ENCODE data around the gene CCDC15. TPM values are rescaled to one million over a fixed set of nuclear protein-coding genes. Genes with fewer than 3 reads are reported as not detected.

CCDC15 gene
- total RNA-seq, 1 donor from 2014 or later = 1.2 TPM

DNA sequence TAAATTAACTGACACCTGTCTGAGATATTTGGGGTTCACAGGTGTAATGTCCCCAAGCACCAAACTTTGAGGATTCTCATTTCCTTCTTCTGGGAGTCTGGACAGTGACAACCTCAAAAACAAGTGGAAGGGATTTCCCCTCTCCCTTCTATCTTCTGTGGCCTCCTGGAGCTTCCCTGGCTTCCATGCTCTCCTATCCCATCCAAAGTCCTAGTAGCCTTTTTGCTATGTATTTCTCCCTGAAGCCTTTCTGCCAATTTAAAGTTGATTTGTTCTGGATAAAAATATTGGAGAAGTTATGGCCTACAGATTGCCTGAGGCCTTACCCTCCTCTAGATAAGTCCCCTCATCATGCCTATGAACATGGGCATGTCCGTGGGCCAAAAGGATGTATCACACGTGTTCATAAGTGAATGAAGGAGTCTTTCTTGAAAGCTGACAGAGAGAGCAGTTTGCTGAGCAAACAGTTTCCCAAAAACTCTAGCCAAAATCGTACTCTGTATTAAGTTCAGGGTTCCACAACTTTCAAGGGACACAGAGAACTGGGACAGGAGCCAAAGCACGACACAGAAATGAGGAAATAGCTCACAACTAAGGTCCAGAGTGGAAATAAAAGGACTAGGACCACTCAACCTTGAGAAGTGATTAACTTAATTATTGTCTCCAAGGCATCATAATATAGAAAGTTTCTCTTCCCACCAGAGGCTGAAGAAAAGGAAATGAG lies 24.9 kb upstream of the CCDC15 start:
- Mint-ChIP-seq H3K27me3 (ENCODE audit: low read depth) (no peaks in the 10 kb centered on the region), H3K4me3 (ENCODE audit: unreplicated experiment) (no peak overlapping the region), H3K36me3 (ENCODE audit: low read depth) (no peaks in the 10 kb centered on the region), H3K9me3 (ENCODE audit: low read depth) (no peaks in the 10 kb centered on the region), H3K27ac (ENCODE audit: unreplicated experiment) (no peak overlapping the region), H3K4me1 (ENCODE audit: low read depth) (no peaks in the 10 kb centered on the region)
- TF ChIP-seq, protein P1, sequence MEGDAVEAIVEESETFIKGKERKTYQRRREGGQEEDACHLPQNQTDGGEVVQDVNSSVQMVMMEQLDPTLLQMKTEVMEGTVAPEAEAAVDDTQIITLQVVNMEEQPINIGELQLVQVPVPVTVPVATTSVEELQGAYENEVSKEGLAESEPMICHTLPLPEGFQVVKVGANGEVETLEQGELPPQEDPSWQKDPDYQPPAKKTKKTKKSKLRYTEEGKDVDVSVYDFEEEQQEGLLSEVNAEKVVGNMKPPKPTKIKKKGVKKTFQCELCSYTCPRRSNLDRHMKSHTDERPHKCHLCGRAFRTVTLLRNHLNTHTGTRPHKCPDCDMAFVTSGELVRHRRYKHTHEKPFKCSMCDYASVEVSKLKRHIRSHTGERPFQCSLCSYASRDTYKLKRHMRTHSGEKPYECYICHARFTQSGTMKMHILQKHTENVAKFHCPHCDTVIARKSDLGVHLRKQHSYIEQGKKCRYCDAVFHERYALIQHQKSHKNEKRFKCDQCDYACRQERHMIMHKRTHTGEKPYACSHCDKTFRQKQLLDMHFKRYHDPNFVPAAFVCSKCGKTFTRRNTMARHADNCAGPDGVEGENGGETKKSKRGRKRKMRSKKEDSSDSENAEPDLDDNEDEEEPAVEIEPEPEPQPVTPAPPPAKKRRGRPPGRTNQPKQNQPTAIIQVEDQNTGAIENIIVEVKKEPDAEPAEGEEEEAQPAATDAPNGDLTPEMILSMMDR (IDR thresholded peaks at IDR 0.05) = no peak
- no peak for DNase-seq (ENCODE audit: low spot score)

DNA sequence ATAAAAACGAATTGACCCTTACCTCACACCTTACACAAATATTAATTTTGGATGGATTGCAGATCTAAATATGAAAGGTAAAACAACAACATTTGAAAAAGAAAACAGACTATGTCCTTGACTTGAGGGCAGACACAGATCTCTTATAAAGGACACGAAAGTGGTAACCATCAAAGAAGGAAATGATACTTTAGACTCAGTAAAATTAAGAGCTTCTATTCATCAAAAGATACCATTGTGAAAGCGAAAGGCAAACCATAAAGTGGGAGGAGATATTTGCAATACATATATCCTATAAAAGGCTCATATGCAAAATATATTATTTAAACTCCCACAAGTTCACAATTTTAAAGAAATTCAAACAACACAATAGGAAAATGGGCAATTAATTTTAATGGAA lies 23.2 kb upstream of the CCDC15 start:
- no peak overlapping the region for H3K4me3 Mint-ChIP-seq (ENCODE audit: unreplicated experiment)
- H3K4me1 Mint-ChIP-seq (ENCODE audit: low read depth) = no peaks in the 10 kb centered on the region
- no peaks in the 10 kb centered on the region for H3K9me3 Mint-ChIP-seq (ENCODE audit: low read depth)
- H3K27me3 Mint-ChIP-seq (ENCODE audit: low read depth) = no peaks in the 10 kb centered on the region
- TF ChIP-seq, protein P1 (IDR thresholded peaks at IDR 0.05) = no peak
- DNase-seq (ENCODE audit: low spot score) = no peak
- no peak overlapping the region for H3K27ac Mint-ChIP-seq (ENCODE audit: unreplicated experiment)
- H3K36me3 Mint-ChIP-seq (ENCODE audit: low read depth) = no peaks in the 10 kb centered on the region

DNA sequence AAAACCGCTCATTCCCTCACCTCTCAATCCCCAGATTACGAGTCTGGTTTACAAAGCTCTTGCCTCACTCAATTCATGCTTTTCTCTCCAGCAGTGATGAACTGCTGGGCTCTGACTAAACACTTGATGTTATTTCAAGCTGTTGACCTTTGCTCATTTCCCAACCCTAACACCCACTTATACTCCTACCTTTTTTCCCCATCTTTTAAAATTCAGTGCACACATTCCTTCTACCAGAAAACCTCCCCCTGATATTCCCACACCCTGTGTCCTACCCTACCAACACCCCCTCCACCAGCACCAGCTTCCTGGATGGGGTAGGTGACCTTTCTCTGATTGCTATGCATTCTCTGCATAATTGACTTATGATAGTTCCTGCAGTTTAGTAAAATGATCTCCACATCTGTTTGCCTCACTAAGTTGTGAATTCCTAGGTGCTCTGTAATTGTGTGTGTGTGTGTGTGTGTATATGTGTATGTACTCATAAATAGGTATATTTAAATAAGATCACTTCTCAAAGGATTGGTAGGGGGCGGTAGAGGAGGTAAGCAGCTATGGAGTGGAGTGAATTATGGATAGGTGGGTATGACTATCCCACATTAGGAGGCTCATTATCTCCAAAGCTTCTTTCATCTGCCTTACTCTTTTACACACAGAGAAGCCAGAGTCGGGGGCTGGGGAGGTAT lies 19.0 kb upstream of the CCDC15 start:
- no peaks in the 10 kb centered on the region for H3K4me1 Mint-ChIP-seq (ENCODE audit: low read depth)
- H3K27ac Mint-ChIP-seq (ENCODE audit: unreplicated experiment) = no peak overlapping the region
- TF ChIP-seq, protein P1 (IDR thresholded peaks at IDR 0.05) = peak; percentile 44
- no peak overlapping the region for H3K4me3 Mint-ChIP-seq (ENCODE audit: unreplicated experiment)
- no peaks in the 10 kb centered on the region for H3K36me3 Mint-ChIP-seq (ENCODE audit: low read depth)
- H3K9me3 Mint-ChIP-seq (ENCODE audit: low read depth) = no peaks in the 10 kb centered on the region
- H3K27me3 Mint-ChIP-seq (ENCODE audit: low read depth) = no peaks in the 10 kb centered on the region
- no peak for DNase-seq (ENCODE audit: low spot score)

DNA sequence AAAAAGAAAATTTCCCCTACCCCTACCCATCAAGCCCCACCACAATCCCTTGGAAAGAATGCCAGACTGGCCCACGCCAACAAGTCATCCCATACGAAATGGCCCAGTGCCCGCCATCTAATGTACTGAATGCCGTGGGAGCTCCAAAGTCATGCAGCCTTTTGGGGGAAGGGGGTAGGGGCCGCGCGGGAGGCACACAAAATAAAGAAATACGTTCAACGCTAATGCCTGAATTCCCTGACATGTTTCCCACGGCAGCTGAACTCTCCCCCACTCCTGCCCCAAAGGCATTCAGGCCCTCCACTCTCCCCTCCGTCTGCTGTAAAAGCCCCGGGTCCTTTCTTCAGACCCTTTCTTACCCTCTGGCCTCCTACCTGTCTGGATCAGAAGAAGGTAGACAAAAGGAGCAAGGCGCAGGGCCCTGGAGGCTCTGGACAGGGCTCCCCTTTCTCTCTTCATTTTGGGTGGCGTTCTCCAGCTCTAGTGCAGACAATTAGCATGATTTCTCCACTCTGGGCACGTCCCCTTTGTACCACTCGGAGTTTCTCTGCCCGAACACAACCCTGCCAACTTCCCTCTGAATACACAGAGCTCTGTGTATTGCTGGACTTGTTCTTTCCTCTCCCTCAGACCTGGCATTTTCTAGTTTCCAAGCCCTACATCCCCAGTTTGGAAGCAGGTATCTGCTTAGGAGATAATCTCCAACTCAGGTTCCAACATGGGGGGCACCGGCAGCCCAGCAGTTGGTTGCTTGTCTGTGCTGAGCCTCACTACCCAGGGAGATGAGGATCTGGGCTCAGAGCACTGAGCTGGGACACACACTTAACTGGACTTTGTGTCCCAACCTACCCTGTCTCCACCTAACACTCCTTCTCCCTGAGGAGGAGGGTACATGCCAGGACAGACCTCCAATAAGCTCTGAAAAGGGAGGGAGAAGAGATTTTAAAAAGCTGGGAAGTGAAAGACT lies 18.2 kb upstream of the CCDC15 start, which contains the start of gene HEPACAM:
Gene HEPACAM, minus strand, starts transcription at position 500 of the 967 bp plus-strand sequence. Its CDS starts 41 bp downstream, at position 459.
- Mint-ChIP-seq H3K4me1 (ENCODE audit: low read depth) (no peaks in the 10 kb centered on the region), H3K4me3 (ENCODE audit: unreplicated experiment) (no peak within 1 kb of the TSS), H3K27ac (ENCODE audit: unreplicated experiment) (no peak within 1 kb of the TSS), H3K36me3 (ENCODE audit: low read depth) (no peaks in the 10 kb centered on the region), H3K27me3 (ENCODE audit: low read depth) (no peaks in the 10 kb centered on the region), H3K9me3 (ENCODE audit: low read depth) (no peaks in the 10 kb centered on the region)
- DNase-seq (ENCODE audit: low spot score) = no peak
- TF ChIP-seq, protein P1 (IDR thresholded peaks at IDR 0.05) = peak; percentile 6

All from chondrocyte (in vitro differentiated cells).